ENCODE data around the gene TPRN. TPM values are rescaled to one million over a fixed set of nuclear protein-coding genes. Genes with fewer than 3 reads are reported as not detected.

Gene TPRN
- total and polyA plus RNA-seq, 9 of the 15 experiments (the other 6 are each of a cell fraction or from before 2014, with no cell fraction given), result 0.31 to 31.9 (median 4.4) TPM

DNA sequence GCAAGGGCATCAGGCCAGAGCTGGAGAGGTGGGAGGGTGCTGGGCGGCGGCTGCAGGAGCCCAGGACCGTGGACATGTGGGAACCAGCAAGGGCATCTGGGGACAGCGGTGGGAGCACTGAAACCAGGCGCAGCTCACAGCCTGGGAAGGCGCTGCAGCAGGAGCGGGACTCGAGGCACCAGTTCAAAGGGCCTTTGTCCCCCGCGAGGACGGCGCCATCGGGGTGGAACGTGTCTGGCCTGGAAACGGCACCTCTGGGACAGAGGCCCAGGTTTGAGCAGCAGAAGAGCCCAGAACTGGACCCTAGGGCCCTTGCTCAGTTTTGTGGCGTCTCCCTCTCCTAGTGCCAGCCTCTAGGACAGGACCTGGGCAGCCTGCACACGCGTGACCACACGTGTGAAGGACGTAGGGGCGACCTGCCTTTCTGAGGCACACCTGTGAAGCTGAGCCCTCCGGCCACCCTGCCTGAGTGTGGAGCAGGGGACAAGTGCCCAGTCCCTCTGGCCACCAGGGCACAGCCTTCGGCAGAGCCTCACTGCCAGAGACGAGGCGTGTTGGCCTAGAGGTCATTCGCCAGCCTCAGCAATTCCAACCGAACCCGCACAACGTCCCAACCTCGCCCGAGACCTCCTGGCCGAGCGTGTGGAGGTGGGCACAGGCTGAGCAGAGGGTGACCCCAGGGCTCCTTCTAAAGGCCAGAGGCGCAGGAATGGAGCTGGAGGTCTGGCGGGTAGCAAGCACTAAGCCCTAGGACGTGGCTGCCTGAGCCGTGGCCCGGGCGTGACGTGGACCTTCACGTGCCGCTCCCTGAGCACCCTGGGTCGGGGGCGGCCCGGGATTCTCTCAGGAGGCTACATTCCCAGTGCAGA, 26.5 kb downstream of the TPRN start:
- Histone ChIP-seq H3K4me1 (replicated peaks in 1 of 2; ENCODE audit: control insufficient read depth in 2 of 2, insufficient read depth in 2 of 2, low read length in 2 of 2) (peaks cover 3 to 84% of the 10 kb centered on the region in 2 experiments; a peak in 3 of 5 replicates), H2AFZ (ENCODE audit: low read depth, low read length) (no peak overlapping the region), H4K20me1 (replicated peaks; ENCODE audit: control insufficient read depth, insufficient read depth, low read length) (0 out of 2 replicates have a peak, but pooled peaks cover 5% of the 10 kb centered on the region), H3K27ac (ENCODE audit: extremely low read depth, low read depth, low read length) (no peak overlapping the region), H3K9ac (ENCODE audit: insufficient read depth in 1 of 2, low read depth in 2 of 2, low read length in 2 of 2) (peak overlapping the region in 1 of 2 experiments; percentile 41; a peak in 2 of 4 replicates), H3K9me1 (ENCODE audit: control insufficient read depth, insufficient read depth, low read length) (no peaks in the 10 kb centered on the region), H3K9me3 (replicated peaks; ENCODE audit: control insufficient read depth, insufficient read depth, low read depth, low read length) (no peaks in the 10 kb centered on the region), H3K4me3 (no peak overlapping the region), H3K4me2 (ENCODE audit: insufficient read depth, low read length) (no peak overlapping the region), H3K36me3 (ENCODE audit: control insufficient read depth, insufficient read depth, low read length) (peaks cover 11% of the 10 kb centered on the region; the same call in 1 of the 3 replicates), H3K27me3 (ENCODE audit: control insufficient read depth in 2 of 2, insufficient read depth in 2 of 2, low read length in 2 of 2) (peaks cover 5 to 21% of the 10 kb centered on the region in 2 experiments; a peak in 4 of 5 replicates), H3K79me2 (ENCODE audit: control insufficient read depth, insufficient read depth, low read length) (no peaks in the 10 kb centered on the region)
- DNase-seq (ENCODE audit: extremely low read depth in 1 of 4, low spot score in 3 of 4) (no peak), FAIRE-seq (no peak), ATAC-seq (no peak)
- intact Hi-C loops (cut with micrococcal nuclease), result no loop called here
- CTCF ChIA-PET (ENCODE audit: low intra/inter-chr PET ratio), result no interaction called here
- in situ Hi-C loops (cut with MboI), result no loop called here
- TF ChIP-seq FIP1L1 (IDR thresholded peaks at IDR 0.05; ENCODE audit: low read depth, low read length, poor library complexity, severe bottlenecking) (peak; percentile 36), KLF10 (CRISPR knock-in tag; IDR thresholded peaks at IDR 0.05) (no peak), ZNF347 (CRISPR knock-in tag; IDR thresholded peaks at IDR 0.05; ENCODE audit: low read depth) (no peak), PHF20 (IDR thresholded peaks at IDR 0.05; ENCODE audit: partially characterized antibody) (no peak), ZNF507 (tag; conservative IDR thresholded peaks at IDR 0.05) (no peak), POLR2A (conservative IDR thresholded peaks at IDR 0.05) (peak; percentile 22; the same call in 1 of the 2 replicates), ZNF24 (IDR thresholded peaks at IDR 0.05) (no peak), HDAC2 (IDR thresholded peaks at IDR 0.05) (no peak), ATF1 (CRISPR knock-in tag; IDR thresholded peaks at IDR 0.05) (no peak), ATF1 (tag; IDR thresholded peaks at IDR 0.05) (no peak), POLR2G (IDR thresholded peaks at IDR 0.05; ENCODE audit: low read depth, low read length) (peak; percentile 71), RBM39 (optimal IDR thresholded peaks at IDR 0.05; ENCODE audit: low read depth, low read length) (no peak), RBFOX2 (IDR thresholded peaks at IDR 0.05; ENCODE audit: low read depth, low read length) (0 out of 2 replicates have a peak, but pooled peaks have one; percentile 15)
- TF ChIP-seq, protein P1, sequence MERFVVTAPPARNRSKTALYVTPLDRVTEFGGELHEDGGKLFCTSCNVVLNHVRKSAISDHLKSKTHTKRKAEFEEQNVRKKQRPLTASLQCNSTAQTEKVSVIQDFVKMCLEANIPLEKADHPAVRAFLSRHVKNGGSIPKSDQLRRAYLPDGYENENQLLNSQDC (CRISPR knock-in tag; IDR thresholded peaks at IDR 0.05), result no peak
- TF ChIP-seq, protein P2, sequence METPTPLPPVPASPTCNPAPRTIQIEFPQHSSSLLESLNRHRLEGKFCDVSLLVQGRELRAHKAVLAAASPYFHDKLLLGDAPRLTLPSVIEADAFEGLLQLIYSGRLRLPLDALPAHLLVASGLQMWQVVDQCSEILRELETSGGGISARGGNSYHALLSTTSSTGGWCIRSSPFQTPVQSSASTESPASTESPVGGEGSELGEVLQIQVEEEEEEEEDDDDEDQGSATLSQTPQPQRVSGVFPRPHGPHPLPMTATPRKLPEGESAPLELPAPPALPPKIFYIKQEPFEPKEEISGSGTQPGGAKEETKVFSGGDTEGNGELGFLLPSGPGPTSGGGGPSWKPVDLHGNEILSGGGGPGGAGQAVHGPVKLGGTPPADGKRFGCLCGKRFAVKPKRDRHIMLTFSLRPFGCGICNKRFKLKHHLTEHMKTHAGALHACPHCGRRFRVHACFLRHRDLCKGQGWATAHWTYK (CRISPR knock-in tag; IDR thresholded peaks at IDR 0.05), result peak; percentile 69; the same call in 1 of the 2 replicates
- WGBS (ENCODE audit: insufficient coverage, low coverage, missing lambda C conversion rate), result 60% methylated on average over 45 of the region's 45 CpGs
- POLR2A ChIA-PET, result interaction anchor here (0.6 to 1.8 kb wide), 2 partner anchors 19 to 65 kb away, joined by 4 to 7 read pairs; no protein-coding TSS in a partner anchor
- BruUV-seq (replicated peaks), result no TSS peak
